H1 (cell line): ENCODE results near the gene ACKR1. TPM values are rescaled to one million over a fixed set of nuclear protein-coding genes. Genes with fewer than 3 reads are reported as not detected.

Experiments
- CTCF ChIA-PET: fragments of 300-600 bp; sonication (Branson Sonifier 250); formaldehyde crosslinking; loops from one replicate; lab custom pipeline; 2021; ENCODE audit not compliant: partially characterized antibody; lab: Charles Lee
- POLR2A ChIA-PET: fragments of 300-600 bp; sonication (Branson Sonifier 250); formaldehyde crosslinking; loops from one replicate; lab custom pipeline; 2021; ENCODE audit warnings: inconsistent platforms; ENCODE audit not compliant: partially characterized antibody; lab: Charles Lee
- DNase-seq, 2 experiments: peaks; one replicate each; pipeline versions ENCODE4 v3.0.0 to v3.0.0-alpha.2; 2010 to 2022; ENCODE audit warnings: low spot score in 2 of 2, low read depth in 1 of 2, mixed read lengths in 1 of 2
- FAIRE-seq: peaks from 2 replicates; lab custom pipeline; 2011; peaks lifted over from hg19 to GRCh38; lab: Jason Lieb, UNC
- H2AFZ ChIP-seq: 2 replicates; pipeline ENCODE4 v1.8.1; 2012; ENCODE audit warnings: low read length, inconsistent platforms
- H2AK5ac ChIP-seq: 2 replicates; pipeline ENCODE4 v1.6.1; 2013; ENCODE audit warnings: low read depth, low read length
- H2BK120ac ChIP-seq: replicated peaks from 2 replicates; pipeline ENCODE3; 2013; ENCODE audit warnings: low read depth, low read length, inconsistent platforms
- H2BK12ac ChIP-seq: 2 replicates; pipeline ENCODE4 v1.6.1; 2013; ENCODE audit warnings: low read depth, low read length
- H2BK15ac ChIP-seq: 2 replicates; pipeline ENCODE4 v1.6.1; 2013; ENCODE audit warnings: low read length
- H2BK20ac ChIP-seq: 2 replicates; pipeline ENCODE4 v1.6.1; 2013; ENCODE audit warnings: low read length
- H2BK5ac ChIP-seq: 2 replicates; pipeline ENCODE4 v1.6.1; 2013; ENCODE audit warnings: low read depth, low read length
- H3K14ac ChIP-seq: 2 replicates; pipeline ENCODE4 v1.6.1; 2013; ENCODE audit warnings: inconsistent platforms; ENCODE audit not compliant: insufficient read length
- H3K18ac ChIP-seq: 2 replicates; pipeline ENCODE4 v1.6.1; 2013; ENCODE audit warnings: low read length; ENCODE audit errors: extremely low read depth
- H3K23ac ChIP-seq: 2 replicates; pipeline ENCODE4 v1.6.1; 2013; ENCODE audit warnings: inconsistent platforms; ENCODE audit not compliant: insufficient read length
- H3K23me2 ChIP-seq: 2 replicates; pipeline ENCODE4 v1.6.1; 2013; ENCODE audit warnings: low read depth, low read length
- H3K27ac ChIP-seq: 2 replicates; pipeline ENCODE4 v1.6.1; 2011; ENCODE audit warnings: low read depth, low read length, inconsistent platforms
- H3K27me3 ChIP-seq, 4 experiments: replicated peaks in 1 of 4; 1 replicate in 1 of 4; 2 replicates in 3 of 4; pipeline versions ENCODE4 v1.6.1 to v1.8.1; 2011 to 2013; ENCODE audit warnings: low read length in 3 of 4, mild to moderate bottlenecking in 3 of 4, inconsistent platforms in 2 of 4, mixed read lengths in 2 of 4, moderate library complexity in 1 of 4; ENCODE audit not compliant: control insufficient read depth in 3 of 4, insufficient read depth in 3 of 4; ENCODE audit errors: extremely low read depth in 1 of 4
- H3K36me3 ChIP-seq, 4 experiments: 2 replicates each; pipeline versions ENCODE4 v1.6.1 to v1.8.1; 2011 to 2013; ENCODE audit warnings: mild to moderate bottlenecking in 4 of 4, low read length in 3 of 4, moderate library complexity in 2 of 4, control low read depth in 1 of 4, inconsistent platforms in 1 of 4; ENCODE audit not compliant: insufficient read depth in 4 of 4, control insufficient read depth in 2 of 4
- H3K4ac ChIP-seq: replicated peaks from 2 replicates; pipeline ENCODE3; 2013; ENCODE audit warnings: low read length, low read depth, mixed read lengths, inconsistent platforms; ENCODE audit not compliant: insufficient read length
- H3K4me1 ChIP-seq, 4 experiments: replicated peaks in 1 of 4; 1 replicate in 1 of 4; 2 replicates in 3 of 4; pipeline versions ENCODE4 v1.6.1 to v1.8.1; 2011 to 2013; ENCODE audit warnings: low read length in 3 of 4, inconsistent platforms in 2 of 4, mixed read lengths in 1 of 4; ENCODE audit not compliant: insufficient read depth in 4 of 4, control insufficient read depth in 3 of 4
- H3K4me2 ChIP-seq, 2 experiments: 2 replicates each; pipeline versions ENCODE4 v1.6.1 to v1.8.1; 2011 to 2013; ENCODE audit warnings: low read depth in 2 of 2, low read length in 2 of 2, control low read depth in 1 of 2, inconsistent platforms in 1 of 2, mild to moderate bottlenecking in 1 of 2; ENCODE audit not compliant: insufficient read depth in 1 of 2
- H3K4me3 ChIP-seq, 4 experiments: fragments of 200-600, 300-600 bp in 1 of 4; sonication (generic), shearing (Covaris generic), sonication (Bioruptor Twin) in 1 of 4; 2 replicates each; pipeline versions ENCODE4 v1.5.1 to v1.8.1; 2011 to 2016; ENCODE audit warnings: low read length in 4 of 4, low read depth in 3 of 4, control low read depth in 2 of 4, inconsistent platforms in 2 of 4, mild to moderate bottlenecking in 2 of 4, mixed read lengths in 1 of 4, moderate library complexity in 1 of 4; ENCODE audit not compliant: insufficient read depth in 2 of 4; ENCODE audit errors: extremely low read depth in 1 of 4
- H3K56ac ChIP-seq: replicated peaks from 2 replicates; pipeline ENCODE3; 2013; ENCODE audit warnings: low read depth, mild to moderate bottlenecking, mixed read lengths, low read length, inconsistent platforms; ENCODE audit not compliant: insufficient read length
- H3K79me1 ChIP-seq: 2 replicates; pipeline ENCODE4 v1.6.1; 2013; ENCODE audit warnings: low read depth, low read length, control low read depth
- H3K79me2 ChIP-seq, 2 experiments: 2 replicates each; pipeline versions ENCODE4 v1.6.1 to v1.8.1; 2012 to 2013; ENCODE audit warnings: low read length in 2 of 2, mild to moderate bottlenecking in 2 of 2, inconsistent platforms in 1 of 2; ENCODE audit not compliant: insufficient read depth in 2 of 2, control insufficient read depth in 1 of 2
- H3K9ac ChIP-seq, 4 experiments: replicated peaks in 1 of 4; 1 replicate in 1 of 4; 2 replicates in 3 of 4; pipeline versions ENCODE4 v1.6.1 to v1.8.1; 2011 to 2013; ENCODE audit warnings: low read depth in 3 of 4, low read length in 3 of 4, control low read depth in 2 of 4, mild to moderate bottlenecking in 2 of 4, moderate library complexity in 2 of 4, inconsistent platforms in 1 of 4; ENCODE audit errors: extremely low read depth in 1 of 4
- H3K9me3 ChIP-seq, 2 experiments: 2 replicates each; pipeline versions ENCODE4 v1.6.1 to v1.8.1; 2012 to 2013; ENCODE audit warnings: mild to moderate bottlenecking in 2 of 2, moderate library complexity in 2 of 2, control low read depth in 1 of 2, inconsistent platforms in 1 of 2, low read depth in 1 of 2, low read length in 1 of 2, mixed read lengths in 1 of 2; ENCODE audit not compliant: insufficient read depth in 2 of 2
- H4K20me1 ChIP-seq, 2 experiments: replicated peaks in 1 of 2; 2 replicates each; pipeline versions ENCODE3 to v1.8.1; 2011 to 2013; ENCODE audit warnings: inconsistent platforms in 2 of 2, low read length in 2 of 2, mild to moderate bottlenecking in 1 of 2; ENCODE audit not compliant: insufficient read depth in 2 of 2, control insufficient read depth in 1 of 2
- H4K5ac ChIP-seq: 2 replicates; pipeline ENCODE4 v1.6.1; 2013; ENCODE audit warnings: low read length, low read depth, mixed read lengths, inconsistent platforms; ENCODE audit not compliant: insufficient read length
- H4K8ac ChIP-seq: 2 replicates; pipeline ENCODE4 v1.8.0; 2013; ENCODE audit warnings: mild to moderate bottlenecking, moderate library complexity, low read length, inconsistent platforms; ENCODE audit not compliant: insufficient read depth; ENCODE audit errors: extremely low read depth
- H4K91ac ChIP-seq: replicated peaks from 2 replicates; pipeline ENCODE3; 2013; ENCODE audit warnings: low read length, mixed read lengths, inconsistent platforms; ENCODE audit not compliant: insufficient read length
- KDM1A ChIP-seq: fragments of 200-600, 300-600 bp; sonication (generic); IDR thresholded peaks from 2 replicates; pipeline ENCODE4 v1.7.1; 2016; ENCODE audit warnings: mild to moderate bottlenecking, low read length, borderline replicate concordance
- POLR2A ChIP-seq, 2 experiments: IDR thresholded peaks; 1 replicate in 1 of 2; 2 replicates in 1 of 2; pipeline ENCODE4 v1.6.1; 2011; ENCODE audit warnings: low read depth in 2 of 2, low read length in 2 of 2, mild to moderate bottlenecking in 2 of 2; ENCODE audit errors: control extremely low read depth in 1 of 2
- SIX5 ChIP-seq: IDR thresholded peaks from 2 replicates; pipeline ENCODE4 v1.6.1; 2011; ENCODE audit warnings: mild to moderate bottlenecking, low read depth, low read length
- TCF12 ChIP-seq: IDR thresholded peaks from 2 replicates; pipeline ENCODE4 v1.6.1; 2011; ENCODE audit warnings: low read depth, mild to moderate bottlenecking, low read length
- WGBS, 2 experiments: shearing (Covaris generic) in 1 of 2; methylation state at CpG; one replicate each; pipeline versions ENCODE4 v1.1.6 to v1.1.7; 2013 to 2015; ENCODE audit warnings: low lambda C conversion rate in 2 of 2, mixed read lengths in 2 of 2, inconsistent platforms in 1 of 2, low coverage in 1 of 2, missing lambda C conversion rate in 1 of 2; ENCODE audit not compliant: insufficient replicate concordance in 2 of 2, insufficient coverage in 1 of 2, insufficient read length in 1 of 2; ENCODE audit errors: extremely low coverage in 1 of 2, missing lambda C conversion rate in 1 of 2; 5-methylcytosine and 5-hydroxymethylcytosine counted together
- polyA plus RNA-seq, 7 experiments: library from polyadenylated mRNA; depleted of rRNA in 3 of 7; stranded (reverse) in 5 of 7; unstranded in 2 of 7; fragments of >200 nt in 5 of 7; fragments of 200-250 nt in 2 of 7; gene quantifications; 1 replicate in 5 of 7; 2 replicates in 1 of 7; 4 replicates in 1 of 7; pipeline versions ENCODE4 v1.2.1 to v1.2.3, GENCODE V29; 2011 to 2013; ENCODE audit warnings: missing spikeins in 2 of 7, mixed read lengths in 2 of 7
- total RNA-seq: library from RNA; stranded (reverse); fragmentation: NEBNext Ultra II Directional; extraction: Animal tissue kit (Norgen Biotek cat#: 25700); gene quantifications from 2 replicates; pipeline ENCODE4 v1.2.1, GENCODE V29; 2021

ACKR1 gene
- total and polyA plus RNA-seq, 2 of the 8 experiments (the other 6 are each of a cell fraction or from before 2014, with no cell fraction given), result 0.61 to 1.00 TPM

DNA sequence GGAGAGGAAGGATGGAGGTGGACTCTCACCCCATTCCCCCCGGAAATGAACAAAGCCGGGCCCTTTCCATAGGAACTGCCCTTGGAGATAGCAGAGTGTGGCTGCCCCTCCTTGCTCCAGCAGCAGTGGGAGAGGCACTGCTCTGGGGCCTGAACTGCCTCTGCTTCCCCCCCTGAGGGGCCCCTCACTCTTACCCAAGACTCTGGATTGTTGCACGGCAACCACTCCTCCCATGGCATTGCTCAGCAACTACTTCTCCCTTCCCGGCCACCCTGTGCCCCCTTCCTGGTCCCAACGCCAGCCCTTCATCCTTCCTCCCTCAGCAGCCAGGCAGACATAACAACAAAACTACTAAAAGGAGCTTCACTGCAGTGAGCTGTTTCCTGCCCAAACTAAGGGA lies 3.0 kb upstream of the ACKR1 start:
- Histone ChIP-seq H3K23ac (no peak overlapping the region), H3K23me2 (no peaks in the 10 kb centered on the region; the same call in 1 of the 2 replicates), H2BK120ac (no peak overlapping the region), H2BK20ac (no peak overlapping the region), H3K36me3 (no peaks in the 10 kb centered on the region; a peak in 1 of 8 replicates), H3K4me1 (no peaks in the 10 kb centered on the region; a peak in 1 of 7 replicates), H2BK15ac (peak overlapping the region; percentile 53; the same call in 1 of the 2 replicates), H2AFZ (no peak overlapping the region), H4K5ac (no peak overlapping the region), H2BK5ac (no peak overlapping the region), H3K4me2 (no peak overlapping the region), H3K56ac (no peak overlapping the region), H4K20me1 (no peaks in the 10 kb centered on the region), H3K79me2 (no peaks in the 10 kb centered on the region), H3K9ac (no peak overlapping the region), H3K27ac (no peak overlapping the region), H3K14ac (no peak overlapping the region), H2BK12ac (no peak overlapping the region), H3K4ac (no peak overlapping the region), H4K91ac (no peak overlapping the region), H3K9me3 (no peaks in the 10 kb centered on the region), H4K8ac (no peak overlapping the region), H3K18ac (no peak overlapping the region), H3K79me1 (no peaks in the 10 kb centered on the region), H3K4me3 (no peak overlapping the region), H2AK5ac (no peak overlapping the region), H3K27me3 (no peaks in the 10 kb centered on the region)
- ChIA-PET POLR2A (no interaction called here), CTCF (interaction anchor here (1.3 to 26.6 kb wide), 5 partner anchors 10 to 59 kb away, joined by 3 to 660 read pairs (median 367); partner anchors contain the start of genes ACKR1 and CADM3)
- WGBS, 2 experiments, result 93% methylated on average over 5 of the region's 5 CpGs; no CpG with 5 or more reads in 1 of the 2 experiments
- FAIRE-seq (no peak), DNase-seq (no peak)
- TF ChIP-seq TCF12 (no peak), KDM1A (no peak), POLR2A (IDR thresholded peaks at IDR 0.05; ENCODE audit: control extremely low read depth in 1 of 2, low read depth in 2 of 2, low read length in 2 of 2) (no peak), SIX5 (no peak)
